Fibroblast of mammary gland (primary cell): Measurements from ENCODE around the gene RBM38.
"Not testable (repeated sequence)": the region's sequence is repeated elsewhere in the genome, so short reads cannot be mapped to it uniquely, and the experiment has no call there.

Source experiments
- DNase-seq: peaks from one replicate; pipeline ENCODE4 v3.0.0-alpha.2; 2010; ENCODE audit warnings: low read depth
- H3K4me3 ChIP-seq: 2 replicates; pipeline ENCODE4 v1.5.1; 2011; ENCODE audit warnings: low read depth, mild to moderate bottlenecking, low read length, moderate library complexity; ENCODE audit not compliant: control insufficient read depth
- TF ChIP-seq, protein P1 (sequence below): conservative IDR thresholded peaks from 2 replicates; pipeline ENCODE4 v1.5.1; 2011; ENCODE audit warnings: low read depth, low read length, inconsistent platforms; ENCODE audit not compliant: control insufficient read depth, insufficient read depth

RBM38 gene

DNA sequence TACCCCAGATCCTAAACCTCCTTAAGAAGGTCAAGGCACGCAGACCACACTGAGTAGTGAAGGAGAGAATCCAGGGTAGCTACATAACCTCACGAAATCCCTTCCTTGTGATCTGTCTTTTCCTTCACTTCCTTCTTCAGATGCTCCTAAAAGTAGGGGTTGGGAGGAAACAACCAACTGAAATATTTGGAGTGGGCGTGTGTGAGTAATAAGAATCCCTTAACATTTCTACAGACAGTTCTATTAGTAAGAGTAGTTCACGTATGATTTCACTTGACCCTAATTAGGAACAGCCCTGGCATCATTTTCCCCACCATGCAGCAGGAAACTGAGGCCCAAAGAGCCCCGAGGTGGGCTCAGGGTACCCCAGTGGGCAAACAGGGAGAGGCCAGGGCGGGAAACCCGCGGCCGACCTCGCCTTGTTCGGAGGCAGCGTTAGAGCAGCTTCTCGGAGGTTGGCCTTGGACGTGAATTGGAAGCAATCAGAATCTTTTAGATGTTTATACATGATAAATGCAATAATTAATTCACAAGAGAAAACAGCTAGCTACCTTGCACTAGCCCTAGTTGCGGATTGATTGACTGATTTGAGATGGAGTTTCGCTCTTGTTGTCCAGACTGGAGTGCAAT is 41.0 kb upstream of the RBM38 start:
- peak; percentile 77 for DNase-seq
- no peak overlapping the region for H3K4me3 ChIP-seq
- TF ChIP-seq, protein P1, sequence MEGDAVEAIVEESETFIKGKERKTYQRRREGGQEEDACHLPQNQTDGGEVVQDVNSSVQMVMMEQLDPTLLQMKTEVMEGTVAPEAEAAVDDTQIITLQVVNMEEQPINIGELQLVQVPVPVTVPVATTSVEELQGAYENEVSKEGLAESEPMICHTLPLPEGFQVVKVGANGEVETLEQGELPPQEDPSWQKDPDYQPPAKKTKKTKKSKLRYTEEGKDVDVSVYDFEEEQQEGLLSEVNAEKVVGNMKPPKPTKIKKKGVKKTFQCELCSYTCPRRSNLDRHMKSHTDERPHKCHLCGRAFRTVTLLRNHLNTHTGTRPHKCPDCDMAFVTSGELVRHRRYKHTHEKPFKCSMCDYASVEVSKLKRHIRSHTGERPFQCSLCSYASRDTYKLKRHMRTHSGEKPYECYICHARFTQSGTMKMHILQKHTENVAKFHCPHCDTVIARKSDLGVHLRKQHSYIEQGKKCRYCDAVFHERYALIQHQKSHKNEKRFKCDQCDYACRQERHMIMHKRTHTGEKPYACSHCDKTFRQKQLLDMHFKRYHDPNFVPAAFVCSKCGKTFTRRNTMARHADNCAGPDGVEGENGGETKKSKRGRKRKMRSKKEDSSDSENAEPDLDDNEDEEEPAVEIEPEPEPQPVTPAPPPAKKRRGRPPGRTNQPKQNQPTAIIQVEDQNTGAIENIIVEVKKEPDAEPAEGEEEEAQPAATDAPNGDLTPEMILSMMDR: no peak

DNA sequence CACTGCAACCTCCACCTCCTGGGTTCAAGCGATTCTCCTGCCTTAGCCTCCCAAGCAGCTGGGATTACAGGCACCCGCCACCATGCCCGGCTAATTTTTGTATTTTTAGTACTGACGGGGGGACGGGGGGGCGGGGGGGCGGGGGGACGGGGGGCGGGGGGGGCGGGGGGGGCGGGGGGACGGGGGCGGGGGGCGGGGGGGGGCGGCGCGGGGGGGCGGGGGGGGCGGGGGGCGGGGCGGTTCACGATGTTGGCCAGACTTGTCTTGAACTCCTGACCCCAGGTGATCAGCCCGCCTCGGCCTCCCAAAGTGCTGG is 40.5 kb upstream of the RBM38 start:
- H3K4me3 ChIP-seq: peak overlapping the region; percentile 98
- not testable (repeated sequence) for DNase-seq

DNA sequence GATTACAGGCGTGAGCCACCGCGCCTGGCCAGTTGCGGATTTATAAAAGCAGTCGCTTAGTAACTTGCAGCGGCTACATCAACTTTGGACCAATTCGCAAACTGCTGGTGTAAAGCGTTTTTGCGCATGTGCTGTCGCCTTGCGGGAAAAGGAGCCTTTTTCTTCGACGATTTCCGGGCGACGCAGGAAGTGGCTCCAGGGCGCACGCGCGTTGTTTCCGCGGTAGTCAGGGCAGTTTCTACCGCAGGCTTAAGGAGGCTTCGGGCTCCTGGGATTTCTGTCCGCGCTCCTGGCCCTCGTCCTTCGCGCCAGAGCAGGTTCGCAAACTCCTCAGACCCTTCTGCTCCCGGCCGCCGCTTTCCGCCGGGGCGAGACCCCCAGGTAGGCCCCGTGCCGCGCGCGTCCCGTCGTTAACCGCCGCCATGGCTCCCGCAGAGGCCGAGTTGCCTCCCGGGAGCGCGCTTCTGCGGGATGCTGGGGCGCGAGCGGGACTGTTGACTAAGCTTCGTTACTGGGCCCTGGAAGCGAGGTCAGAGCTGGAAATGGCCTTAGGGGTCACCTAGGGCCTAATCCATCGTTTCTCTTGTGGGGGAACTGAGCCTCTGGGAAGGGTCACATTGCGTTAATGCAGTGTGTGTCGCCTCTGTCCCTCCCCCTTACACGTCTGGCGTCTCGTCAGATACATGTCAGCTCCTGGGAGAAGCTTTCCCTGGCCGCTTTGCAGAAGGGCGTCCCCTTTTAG is 40.0 kb upstream of the RBM38 start, which contains the start of gene RAE1:
Gene RAE1 (plus strand): TSS at position 214 of the 742 bp plus-strand sequence. CDS start 2,784 bp downstream, outside the sequence.
- peak; percentile 92 for DNase-seq
- TF ChIP-seq, protein P1: no peak

DNA sequence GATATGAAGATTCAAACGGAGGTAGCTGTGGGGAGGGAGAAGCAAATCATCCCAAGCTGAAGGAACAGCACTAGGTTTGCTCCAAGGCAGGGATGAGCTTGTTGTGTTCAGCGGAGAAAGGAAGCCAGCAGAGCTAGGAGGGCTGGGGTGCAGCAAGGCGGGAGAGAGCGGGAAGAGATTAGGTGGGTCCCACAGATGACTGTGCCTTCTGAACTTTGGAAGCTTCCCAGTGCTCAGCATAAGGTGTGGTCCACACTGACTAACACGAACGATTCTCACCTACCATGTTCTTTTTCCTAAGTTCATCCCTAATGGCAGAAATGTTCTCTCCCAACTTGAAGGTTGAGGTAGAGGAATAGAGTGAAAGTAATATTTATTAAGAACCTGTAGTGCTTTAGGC is 38.9 kb upstream of the RBM38 start:
- DNase-seq: no peak
- H3K4me3 ChIP-seq: peak overlapping the region; percentile 98
- TF ChIP-seq, protein P1: no peak

More for the DNA sequence above, 40.0 kb upstream of the RBM38 start, which contains the start of gene RAE1:
- peak within 1 kb of the TSS; percentile 98 for H3K4me3 ChIP-seq

DNA sequence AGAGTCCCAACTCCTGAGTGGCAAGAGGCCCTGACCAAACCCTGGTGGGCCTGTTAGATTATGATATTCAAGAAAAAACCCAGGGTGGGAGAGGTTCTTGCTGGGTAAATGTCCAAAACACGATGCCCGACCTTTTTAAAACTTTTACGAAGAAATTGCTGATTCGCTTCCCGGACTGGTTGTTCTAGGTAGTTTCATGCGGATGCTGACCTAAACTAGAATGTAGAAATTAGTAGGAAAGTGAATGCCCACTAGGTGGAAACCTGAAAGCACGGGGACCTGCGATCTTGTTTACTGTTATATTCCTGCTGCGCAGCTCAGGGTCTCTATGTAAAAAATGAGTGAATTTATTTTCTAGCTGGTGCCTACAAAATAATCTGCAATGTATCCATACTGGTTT is 37.8 kb upstream of the RBM38 start:
- no peak overlapping the region for H3K4me3 ChIP-seq
- no peak for DNase-seq
- TF ChIP-seq, protein P1: no peak

DNA sequence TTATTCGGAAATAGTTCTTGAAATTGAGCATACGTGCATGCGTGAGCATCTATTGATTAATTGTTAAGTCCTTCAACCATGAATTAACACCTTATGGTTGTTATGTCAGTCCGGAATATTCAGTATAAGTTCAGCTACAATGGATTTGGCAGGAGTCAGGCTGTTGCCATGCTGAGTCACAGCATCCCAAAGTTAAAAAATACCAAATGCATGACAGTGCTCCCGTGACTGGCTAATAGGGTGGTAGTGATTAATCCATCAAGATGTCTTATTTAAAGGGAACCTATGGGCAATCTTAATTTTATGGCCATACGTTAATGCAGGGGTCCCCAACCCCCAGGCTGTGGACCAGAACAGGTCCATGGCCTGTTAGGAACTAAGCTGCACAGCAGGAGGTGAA is 29.7 kb upstream of the RBM38 start:
- peak; percentile 89 for DNase-seq
- no peak overlapping the region for H3K4me3 ChIP-seq
- TF ChIP-seq, protein P1: no peak

DNA sequence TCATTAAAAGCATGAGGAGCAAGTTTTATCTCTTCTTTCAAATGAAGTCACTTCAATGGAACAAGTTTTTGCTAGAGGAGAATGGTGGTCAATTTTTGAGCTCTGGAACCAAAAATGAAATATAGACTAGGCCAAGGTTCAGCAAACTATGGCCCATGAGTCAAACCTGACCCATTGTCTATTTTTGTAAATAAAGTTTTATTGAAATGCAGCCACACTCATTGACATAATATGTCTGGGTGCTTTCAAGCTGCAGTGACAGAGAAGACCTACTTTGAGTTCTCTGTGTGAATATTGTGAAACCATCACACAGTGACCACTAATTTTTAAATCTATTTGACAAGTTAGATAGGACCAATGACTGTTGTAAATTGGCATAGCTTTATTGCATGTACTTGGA is 26.7 kb upstream of the RBM38 start:
- TF ChIP-seq, protein P1: no peak
- H3K4me3 ChIP-seq: no peak overlapping the region
- DNase-seq: no peak
